ENCODE data around the gene JMJD6.

DNA sequence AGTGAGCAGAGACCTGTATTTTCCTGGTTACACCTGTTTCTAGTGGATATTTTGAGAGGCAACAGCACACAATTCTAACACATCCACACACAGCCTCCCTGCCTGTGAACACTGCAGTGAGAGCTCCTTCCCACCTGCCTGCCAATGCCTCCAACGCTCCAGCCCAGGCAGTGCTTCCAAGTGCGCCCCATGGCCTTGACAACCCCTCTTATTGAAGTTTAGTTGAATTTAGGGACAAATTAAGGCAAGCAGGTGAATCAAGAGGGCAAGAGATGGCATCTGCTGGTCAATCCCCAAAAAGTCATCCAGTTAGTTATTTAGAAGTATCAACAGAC is 10.9 kb downstream of the JMJD6 start:
- no peak for TF ChIP-seq POLR2A (IDR thresholded peaks at IDR 0.05)
- TF ChIP-seq CTCF (IDR thresholded peaks at IDR 0.05) = no peak

Data from Peyer's patch (tissue), 4 donors.